HCT116 (cell line): Measurements from ENCODE around the gene PYGB. TPM values are rescaled to one million over a fixed set of nuclear protein-coding genes. Genes with fewer than 3 reads are reported as not detected.

ENCODE experiments used
- ATAC-seq: fragments of 200-7000 bp; cut with Tn5 transposase; 2 replicates; pipeline ENCODE4 v1.9.1; 2020; ENCODE audit warnings: mild to moderate bottlenecking, moderate library complexity
- BruUV-seq: library from RNA; stranded (reverse); fragments of 400-500 nt; replicated peaks from 2 replicates; lab custom pipeline; 2021; lab: Mats Ljungman, UMichigan
- CTCF ChIA-PET: fragments of 300-600 bp; sonication (Branson Sonifier 250); formaldehyde crosslinking; loops from one replicate; lab custom pipeline; 2021; ENCODE audit warnings: antibody characterized with exemption; lab: Charles Lee
- POLR2A ChIA-PET: fragments of 300-600, 350-600 bp; sonication (Branson Sonifier 250); formaldehyde crosslinking; loops from one replicate; lab custom pipeline; 2021; ENCODE audit warnings: antibody characterized with exemption; lab: Charles Lee
- RAD21 ChIA-PET, 2 experiments: fragments of 300-600 bp; sonication (Branson Sonifier 250); formaldehyde crosslinking; loops; one replicate each; lab custom pipeline; 2023; ENCODE audit warnings: low total read pairs in 2 of 2; ENCODE audit not compliant: uncharacterized antibody in 2 of 2, unreplicated experiment in 2 of 2, low non-redundant PET in 1 of 2; lab: Charles Lee
- DNase-seq: peaks from one replicate; pipeline ENCODE4 v3.0.0-alpha.2; 2010; ENCODE audit warnings: low read depth, low spot score
- H2AFZ ChIP-seq: fragments of 200-600 bp; shearing (Covaris generic), sonication (generic); 2 replicates; pipeline ENCODE4 v1.6.1; 2017; ENCODE audit warnings: low read depth, mixed run types, mixed read lengths, antibody characterized with exemption, low read length; ENCODE audit not compliant: poor library complexity, severe bottlenecking
- H3K27ac ChIP-seq: 2 replicates; pipeline ENCODE4 v1.5.1; 2012; ENCODE audit warnings: low read depth, low read length
- H3K27me3 ChIP-seq: fragments of 200-600 bp; sonication (generic); 2 replicates; pipeline ENCODE4 v1.6.1; 2016; ENCODE audit warnings: mixed run types, low read length, mixed read lengths; ENCODE audit not compliant: insufficient read depth
- H3K36me3 ChIP-seq, 2 experiments: fragments of 200-500 bp in 1 of 2; fragments of 200-600 bp in 1 of 2; sonication (Bioruptor generic) in 1 of 2; sonication (generic) in 1 of 2; 2 replicates each; pipeline versions ENCODE4 v1.5.1 to v1.6.1; 2014 to 2016; ENCODE audit warnings: low read length in 2 of 2, inconsistent platforms in 1 of 2, mixed read lengths in 1 of 2, mixed run types in 1 of 2; ENCODE audit not compliant: insufficient read depth in 2 of 2, control insufficient read depth in 1 of 2
- H3K4me1 ChIP-seq, 2 experiments: fragments of 200-600 bp in 1 of 2; sonication (generic) in 1 of 2; 2 replicates each; pipeline versions ENCODE4 v1.5.1 to v1.6.1; 2012 to 2017; ENCODE audit warnings: low read length in 2 of 2, inconsistent platforms in 1 of 2, mild to moderate bottlenecking in 1 of 2, mixed read lengths in 1 of 2, mixed run types in 1 of 2, moderate library complexity in 1 of 2; ENCODE audit not compliant: insufficient read depth in 2 of 2, control insufficient read depth in 1 of 2
- H3K4me2 ChIP-seq: fragments of 200-600 bp; sonication (generic); 2 replicates; pipeline ENCODE4 v1.6.1; 2017; ENCODE audit warnings: mixed run types, low read length, mixed read lengths
- H3K4me3 ChIP-seq, 2 experiments: fragments of 200-600 bp in 1 of 2; sonication (generic) in 1 of 2; replicated peaks in 1 of 2; 2 replicates each; pipeline ENCODE4 v1.5.1; 2011 to 2016; ENCODE audit warnings: low read length in 2 of 2, control low read depth in 1 of 2, low read depth in 1 of 2, mild to moderate bottlenecking in 1 of 2, mixed read lengths in 1 of 2, mixed run types in 1 of 2
- H3K79me2 ChIP-seq: fragments of 200-600 bp; sonication (generic); 2 replicates; pipeline ENCODE4 v1.6.1; 2017; ENCODE audit warnings: mild to moderate bottlenecking, mixed run types, low read length, moderate library complexity, mixed read lengths; ENCODE audit not compliant: insufficient read depth
- H3K9ac ChIP-seq: fragments of 200-600 bp; sonication (generic); 2 replicates; pipeline ENCODE4 v1.6.1; 2016; ENCODE audit warnings: low read length, mixed read lengths
- H3K9me2 ChIP-seq: fragments of 200-600 bp; sonication (generic), shearing (Covaris generic); 2 replicates; pipeline ENCODE4 v1.6.1; 2017; ENCODE audit warnings: mixed run types, mild to moderate bottlenecking, moderate library complexity; ENCODE audit not compliant: insufficient read depth
- H3K9me3 ChIP-seq, 2 experiments: fragments of 200-500 bp in 1 of 2; fragments of 200-600 bp in 1 of 2; sonication (Bioruptor generic) in 1 of 2; sonication (generic) in 1 of 2; 2 replicates each; pipeline ENCODE4 v1.6.1; 2014 to 2017; ENCODE audit warnings: low read length in 2 of 2, mixed read lengths in 2 of 2, inconsistent platforms in 1 of 2, low read depth in 1 of 2, mild to moderate bottlenecking in 1 of 2, mixed run types in 1 of 2, moderate library complexity in 1 of 2; ENCODE audit not compliant: control insufficient read depth in 1 of 2, insufficient read depth in 1 of 2
- H4K20me1 ChIP-seq: fragments of 200-600 bp; sonication (generic), shearing (Covaris generic); 2 replicates; pipeline ENCODE4 v1.6.1; 2017; ENCODE audit warnings: mixed run types, mild to moderate bottlenecking, moderate library complexity; ENCODE audit not compliant: insufficient read depth
- CBX3 ChIP-seq: IDR thresholded peaks from 2 replicates; pipeline ENCODE4 v1.6.1; 2012; ENCODE audit warnings: low read depth
- CEBPB ChIP-seq: IDR thresholded peaks from 2 replicates; pipeline ENCODE4 v1.6.1; 2012; ENCODE audit warnings: low read depth
- CTCF ChIP-seq, 3 experiments: fragments of 200-600 bp in 1 of 3; sonication (generic) in 1 of 3; IDR thresholded peaks in 2 of 3; conservative IDR thresholded peaks in 1 of 3; 2 replicates each; pipeline ENCODE4 v1.5.1; 2012 to 2017; ENCODE audit warnings: low read depth in 2 of 3, low read length in 2 of 3, antibody characterized with exemption in 1 of 3, borderline replicate concordance in 1 of 3, control low read depth in 1 of 3, mild to moderate bottlenecking in 1 of 3, mixed read lengths in 1 of 3, mixed run types in 1 of 3, moderate library complexity in 1 of 3; ENCODE audit not compliant: insufficient read depth in 1 of 3
- EGR1 ChIP-seq: IDR thresholded peaks from 2 replicates; pipeline ENCODE4 v1.6.1; 2012; ENCODE audit warnings: low read depth
- ELF1 ChIP-seq: IDR thresholded peaks from 2 replicates; pipeline ENCODE4 v1.6.1; 2012; ENCODE audit warnings: low read depth, borderline replicate concordance
- EZH2 ChIP-seq: fragments of 200-600 bp; sonication (generic); IDR thresholded peaks from 2 replicates; pipeline ENCODE4 v1.6.1; 2017; ENCODE audit warnings: antibody characterized with exemption, mixed run types
- FOSL1 ChIP-seq: IDR thresholded peaks from 2 replicates; pipeline ENCODE4 v1.6.1; 2012; ENCODE audit warnings: low read depth
- JUND ChIP-seq: IDR thresholded peaks from 2 replicates; pipeline ENCODE4 v1.6.1; 2012
- POLR2A ChIP-seq: IDR thresholded peaks from 2 replicates; pipeline ENCODE4 v1.7.0; 2011; ENCODE audit warnings: borderline replicate concordance; ENCODE audit not compliant: insufficient read depth, insufficient read length; ENCODE audit errors: extremely low read depth
- RAD21 ChIP-seq: IDR thresholded peaks from 2 replicates; pipeline ENCODE4 v1.6.1; 2012; ENCODE audit warnings: low read depth, mild to moderate bottlenecking
- SIN3A ChIP-seq: IDR thresholded peaks from 2 replicates; pipeline ENCODE4 v1.6.1; 2012; ENCODE audit warnings: low read depth
- SP1 ChIP-seq: IDR thresholded peaks from 2 replicates; pipeline ENCODE4 v1.6.1; 2012; ENCODE audit warnings: low read depth
- TCF7L2 ChIP-seq: IDR thresholded peaks from 2 replicates; pipeline ENCODE4 v1.7.0; 2011; ENCODE audit warnings: borderline replicate concordance, inconsistent platforms; ENCODE audit not compliant: insufficient read depth, insufficient read length; ENCODE audit errors: extremely low read depth
- YY1 ChIP-seq: IDR thresholded peaks from 2 replicates; pipeline ENCODE4 v1.6.1; 2011; ENCODE audit warnings: low read length, low read depth, moderate library complexity, mild to moderate bottlenecking; ENCODE audit not compliant: insufficient replicate concordance; ENCODE audit errors: extremely low read depth
- ZFX ChIP-seq: fragments of 450-650 bp; IDR thresholded peaks from 2 replicates; pipeline ENCODE4 v1.6.1; 2017
- ZNF274 ChIP-seq: fragments of 200-500 bp; sonication (Bioruptor generic); IDR thresholded peaks from 2 replicates; pipeline ENCODE4 v1.6.1; 2014; ENCODE audit warnings: mild to moderate bottlenecking, low read depth, low read length, inconsistent platforms
- intact Hi-C: fragments of 100-400 bp; cut with micrococcal nuclease; formaldehyde crosslinking; loops from 2 replicates; pipeline ENCODE4 v1.10.0; 2022
- total RNA-seq: library from RNA; stranded (reverse); gene quantifications from one replicate; pipeline ENCODE4 v1.2.1, GENCODE V29; 2021; ENCODE audit not compliant: unreplicated experiment
- TF ChIP-seq, protein P1 (sequence below): IDR thresholded peaks from 2 replicates; pipeline ENCODE4 v1.6.1; 2012
- TF ChIP-seq, protein P2 (sequence below): IDR thresholded peaks from 2 replicates; pipeline ENCODE4 v1.6.1; 2012

The PYGB gene
- total RNA-seq, 1 experiment from 2014 or later, result 87.8 TPM

- TF ChIP-seq CTCF (IDR thresholded peaks at IDR 0.05 in 2 of 3, conservative IDR thresholded peaks at IDR 0.05 in 1 of 3; ENCODE audit: borderline replicate concordance in 1 of 3, insufficient read depth in 1 of 3, low read depth in 2 of 3, low read length in 2 of 3), result peak; percentile 50 to 64 (median 63); a peak in 5 of 6 replicates
- no peak for TF ChIP-seq POLR2A
- TF ChIP-seq SP1, result peak; percentile 85
- TF ChIP-seq ELF1, result no peak
- TF ChIP-seq YY1, result peak; percentile 19
- TF ChIP-seq ZNF274, result no peak
These were observed 62.5 kb downstream of the PYGB start (continued) for GRCh38 chr20:25310268-25310920.

DNA sequence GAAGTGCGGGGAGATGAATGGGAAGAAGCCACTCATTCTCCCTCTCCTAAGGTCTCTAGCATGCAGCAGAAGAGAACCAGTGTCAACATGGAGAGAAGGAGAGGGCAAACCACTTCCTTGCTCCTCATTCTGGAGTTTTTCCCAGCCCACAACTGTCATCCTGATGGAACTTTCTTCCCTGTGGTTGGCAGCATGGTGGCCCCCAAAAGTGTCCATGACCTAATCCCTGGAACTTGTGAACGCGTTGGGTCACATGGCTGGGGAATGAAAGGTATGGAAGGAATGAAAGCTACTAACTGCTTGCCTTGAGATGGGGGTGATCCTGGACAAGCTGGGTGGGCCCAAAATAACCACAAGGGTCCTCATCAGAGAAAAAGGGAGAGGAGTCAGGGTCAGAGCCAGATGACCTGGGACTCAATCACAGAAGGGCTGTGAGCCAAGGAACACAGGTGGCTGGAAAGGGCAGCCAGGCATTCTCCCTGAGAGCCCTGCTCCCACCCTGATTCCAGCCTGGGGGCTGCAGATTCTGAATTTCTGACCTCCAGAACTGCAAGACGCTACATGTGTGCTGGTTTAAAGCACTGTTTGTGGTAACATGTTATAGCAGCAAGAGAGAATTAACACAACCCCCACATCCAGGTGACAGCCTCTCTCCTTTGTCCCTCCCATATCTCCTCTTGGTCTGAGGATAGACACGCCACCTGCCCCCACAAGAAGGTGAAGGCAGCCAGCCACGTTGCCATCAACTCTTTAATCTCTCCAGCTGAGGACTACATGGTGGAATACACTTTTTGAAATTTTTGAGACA lies 63.2 kb downstream of the PYGB start:
- Histone ChIP-seq H4K20me1 (no peaks in the 10 kb centered on the region), H3K4me3 (peak overlapping the region in 1 of 2 experiments; percentile 53; a peak in 2 of 4 replicates), H3K9me2 (no peaks in the 10 kb centered on the region), H3K9me3 (no peaks in the 10 kb centered on the region), H3K27ac (peak overlapping the region; percentile 79), H2AFZ (no peak overlapping the region), H3K9ac (peak overlapping the region; percentile 66), H3K4me2 (peak overlapping the region; percentile 93), H3K27me3 (no peaks in the 10 kb centered on the region), H3K36me3 (no peaks in the 10 kb centered on the region), H3K4me1 (peaks cover 37 to 47% of the 10 kb centered on the region in 2 experiments), H3K79me2 (no peaks in the 10 kb centered on the region)
- RAD21 ChIA-PET, result no interaction called here
- POLR2A ChIA-PET, result no interaction called here
- intact Hi-C loops, result loop anchor here (2.0 to 5.0 kb wide), 2 partner anchors 80 to 319 kb away; partner anchors contain the start of genes ABHD12 and APMAP
- TF ChIP-seq SIN3A, result no peak
- no peak for TF ChIP-seq SP1
- TF ChIP-seq CEBPB, result no peak
- TF ChIP-seq ZFX, result no peak
- no peak for TF ChIP-seq RAD21
- no peak for TF ChIP-seq FOSL1
- TF ChIP-seq ELF1, result no peak
- no peak for TF ChIP-seq CTCF (IDR thresholded peaks at IDR 0.05 in 2 of 3, conservative IDR thresholded peaks at IDR 0.05 in 1 of 3; ENCODE audit: borderline replicate concordance in 1 of 3, insufficient read depth in 1 of 3, low read depth in 2 of 3, low read length in 2 of 3)
- TF ChIP-seq, protein P1, sequence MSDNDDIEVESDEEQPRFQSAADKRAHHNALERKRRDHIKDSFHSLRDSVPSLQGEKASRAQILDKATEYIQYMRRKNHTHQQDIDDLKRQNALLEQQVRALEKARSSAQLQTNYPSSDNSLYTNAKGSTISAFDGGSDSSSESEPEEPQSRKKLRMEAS, result no peak
- no peak for TF ChIP-seq CBX3
- TF ChIP-seq ZNF274, result no peak
- TF ChIP-seq, protein P2, sequence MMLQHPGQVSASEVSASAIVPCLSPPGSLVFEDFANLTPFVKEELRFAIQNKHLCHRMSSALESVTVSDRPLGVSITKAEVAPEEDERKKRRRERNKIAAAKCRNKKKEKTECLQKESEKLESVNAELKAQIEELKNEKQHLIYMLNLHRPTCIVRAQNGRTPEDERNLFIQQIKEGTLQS, result no peak
- no peak for TF ChIP-seq EZH2
- no peak for TF ChIP-seq TCF7L2
- TF ChIP-seq JUND, result no peak
- TF ChIP-seq YY1, result no peak
- no peak for TF ChIP-seq EGR1
- TF ChIP-seq POLR2A, result no peak
- no peak for DNase-seq
- no TSS peak for BruUV-seq
- CTCF ChIA-PET, result interaction anchor here (2.3 kb wide), 1 partner anchor 88 kb away, joined by 22 read pairs; no protein-coding TSS in a partner anchor
- no peak for ATAC-seq
